DOHH2 (cell line): ENCODE results near the gene RPL29.

Experiments
- H3F3A ChIP-seq: fragments of 200-600 bp; sonication (generic), shearing (Covaris generic); 2 replicates; pipeline ENCODE4 v1.6.0; 2016; ENCODE audit warnings: antibody characterized with exemption, mild to moderate bottlenecking; ENCODE audit not compliant: control insufficient read depth, insufficient read depth
- H3K27ac ChIP-seq: fragments of 200-600 bp; sonication (generic); 2 replicates; pipeline ENCODE4 v1.5.1; 2014; ENCODE audit warnings: low read depth, mild to moderate bottlenecking, low read length, moderate library complexity
- H3K27me3 ChIP-seq: fragments of 200-600 bp; sonication (generic); 2 replicates; pipeline ENCODE4 v1.6.1; 2014; ENCODE audit warnings: mild to moderate bottlenecking, low read length, mixed read lengths; ENCODE audit not compliant: control insufficient read depth
- H3K36me3 ChIP-seq: fragments of 200-600 bp; sonication (generic); 2 replicates; pipeline ENCODE4 v1.6.1; 2014; ENCODE audit warnings: mild to moderate bottlenecking, low read length, moderate library complexity, mixed read lengths; ENCODE audit not compliant: control insufficient read depth
- H3K4me1 ChIP-seq: fragments of 200-600 bp; sonication (generic); 2 replicates; pipeline ENCODE4 v1.6.1; 2014; ENCODE audit warnings: mild to moderate bottlenecking, low read length, mixed read lengths; ENCODE audit not compliant: control insufficient read depth
- H3K4me2 ChIP-seq: fragments of 200-600 bp; sonication (generic); 2 replicates; pipeline ENCODE4 v1.6.0; 2014; ENCODE audit warnings: mild to moderate bottlenecking, low read length, moderate library complexity
- H3K4me3 ChIP-seq: fragments of 200-600 bp; sonication (generic); 2 replicates; pipeline ENCODE4 v1.5.1; 2014; ENCODE audit warnings: mild to moderate bottlenecking, low read length, mixed read lengths
- H3K79me2 ChIP-seq: fragments of 200-600 bp; sonication (generic); 2 replicates; pipeline ENCODE4 v1.6.1; 2014; ENCODE audit warnings: mild to moderate bottlenecking, low read length, mixed read lengths; ENCODE audit not compliant: control insufficient read depth
- H3K9me2 ChIP-seq: fragments of 200-600 bp; sonication (generic); replicated peaks from 2 replicates; pipeline ENCODE4 v1.6.1; 2014; ENCODE audit warnings: mild to moderate bottlenecking, low read length, mixed read lengths; ENCODE audit not compliant: control insufficient read depth
- H3K9me3 ChIP-seq: fragments of 200-600 bp; sonication (generic); 2 replicates; pipeline ENCODE4 v1.6.1; 2014; ENCODE audit warnings: antibody characterized with exemption, low read length, mixed read lengths; ENCODE audit not compliant: control insufficient read depth, insufficient read depth
- H4K20me1 ChIP-seq: fragments of 200-600 bp; sonication (generic); 2 replicates; pipeline ENCODE4 v1.6.0; 2014; ENCODE audit warnings: low read depth, mild to moderate bottlenecking, antibody characterized with exemption, low read length, moderate library complexity; ENCODE audit not compliant: control insufficient read depth, insufficient read depth
- EZH2phosphoT487 ChIP-seq: fragments of 200-600 bp; sonication (generic); IDR thresholded peaks from 2 replicates; pipeline ENCODE4 v1.6.1; 2017; ENCODE audit warnings: borderline replicate concordance, mild to moderate bottlenecking, antibody characterized with exemption, low read length, moderate library complexity, mixed read lengths
- TF ChIP-seq, protein P1 (sequence below): fragments of 200-600 bp; sonication (generic); IDR thresholded peaks from one replicate; pipeline ENCODE4 v1.5.1; 2014; ENCODE audit warnings: antibody characterized with exemption, mild to moderate bottlenecking, low read depth, low read length; ENCODE audit not compliant: poor library complexity, severe bottlenecking

Gene RPL29

GRCh38 chr3:52013802-52014598 lies 18.3 kb upstream of the RPL29 start:
- Histone ChIP-seq H3K4me1 (no peaks in the 10 kb centered on the region), H3K4me2 (no peak overlapping the region), H3K27me3 (no peaks in the 10 kb centered on the region), H4K20me1 (no peaks in the 10 kb centered on the region), H3K9me2 (no peaks in the 10 kb centered on the region), H3K4me3 (no peak overlapping the region), H3K36me3 (no peaks in the 10 kb centered on the region), H3K79me2 (no peaks in the 10 kb centered on the region), H3K27ac (no peak overlapping the region), H3F3A (no peaks in the 10 kb centered on the region), H3K9me3 (no peaks in the 10 kb centered on the region)
- no peak for TF ChIP-seq EZH2phosphoT487
- TF ChIP-seq, protein P1, sequence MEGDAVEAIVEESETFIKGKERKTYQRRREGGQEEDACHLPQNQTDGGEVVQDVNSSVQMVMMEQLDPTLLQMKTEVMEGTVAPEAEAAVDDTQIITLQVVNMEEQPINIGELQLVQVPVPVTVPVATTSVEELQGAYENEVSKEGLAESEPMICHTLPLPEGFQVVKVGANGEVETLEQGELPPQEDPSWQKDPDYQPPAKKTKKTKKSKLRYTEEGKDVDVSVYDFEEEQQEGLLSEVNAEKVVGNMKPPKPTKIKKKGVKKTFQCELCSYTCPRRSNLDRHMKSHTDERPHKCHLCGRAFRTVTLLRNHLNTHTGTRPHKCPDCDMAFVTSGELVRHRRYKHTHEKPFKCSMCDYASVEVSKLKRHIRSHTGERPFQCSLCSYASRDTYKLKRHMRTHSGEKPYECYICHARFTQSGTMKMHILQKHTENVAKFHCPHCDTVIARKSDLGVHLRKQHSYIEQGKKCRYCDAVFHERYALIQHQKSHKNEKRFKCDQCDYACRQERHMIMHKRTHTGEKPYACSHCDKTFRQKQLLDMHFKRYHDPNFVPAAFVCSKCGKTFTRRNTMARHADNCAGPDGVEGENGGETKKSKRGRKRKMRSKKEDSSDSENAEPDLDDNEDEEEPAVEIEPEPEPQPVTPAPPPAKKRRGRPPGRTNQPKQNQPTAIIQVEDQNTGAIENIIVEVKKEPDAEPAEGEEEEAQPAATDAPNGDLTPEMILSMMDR = no peak

- Histone ChIP-seq H3K4me2 (no peak overlapping the region), H3K27ac (no peak overlapping the region), H3K4me3 (no peak overlapping the region), H3K27me3 (no peaks in the 10 kb centered on the region), H3K36me3 (no peaks in the 10 kb centered on the region), H3K9me2 (no peaks in the 10 kb centered on the region), H3K4me1 (no peaks in the 10 kb centered on the region), H4K20me1 (no peaks in the 10 kb centered on the region), H3K9me3 (no peaks in the 10 kb centered on the region), H3F3A (no peaks in the 10 kb centered on the region), H3K79me2 (no peaks in the 10 kb centered on the region)
- TF ChIP-seq, protein P1 = no peak
- no peak for TF ChIP-seq EZH2phosphoT487
These were observed 17.0 kb upstream of the RPL29 start for GRCh38 chr3:52012699-52013098.

GRCh38 chr3:52010431-52010830 lies 14.7 kb upstream of the RPL29 start:
- H3K4me1 ChIP-seq = no peaks in the 10 kb centered on the region
- peaks cover 7% of the 10 kb centered on the region; the same call in 1 of the 2 replicates for H3K27me3 ChIP-seq

More at GRCh38 chr3:52010431-52010830, 14.7 kb upstream of the RPL29 start:
- TF ChIP-seq, protein P1 = no peak
- TF ChIP-seq EZH2phosphoT487 = no peak
- no peaks in the 10 kb centered on the region for H3K79me2 ChIP-seq
- no peaks in the 10 kb centered on the region for H3K9me3 ChIP-seq
- no peaks in the 10 kb centered on the region for H3F3A ChIP-seq
- no peak overlapping the region for H3K4me3 ChIP-seq
- no peak overlapping the region for H3K4me2 ChIP-seq
- no peaks in the 10 kb centered on the region for H3K9me2 ChIP-seq
- H3K36me3 ChIP-seq = no peaks in the 10 kb centered on the region
- H4K20me1 ChIP-seq = no peaks in the 10 kb centered on the region
- H3K27ac ChIP-seq = no peak overlapping the region
